Lower lobe of right lung (tissue), 2 donors: Measurements from ENCODE around the gene RNLS. TPM values are rescaled to one million over a fixed set of nuclear protein-coding genes. Genes with fewer than 3 reads are reported as not detected.

Experiments
- ATAC-seq, 2 donors: fragments of 200-7000 bp; cut with Tn5 transposase; one replicate each; pipeline ENCODE4 v1.9.1; 2020 to 2022; ENCODE audit warnings: mild to moderate bottlenecking in 2 of 2, moderate library complexity in 2 of 2
- DNase-seq: peaks from one replicate; pipeline ENCODE4 v3.0.0-alpha.2; 2020
- H3K27ac ChIP-seq: fragments of 200-600 bp; one replicate; pipeline ENCODE4 v1.8.0; 2022
- H3K27me3 ChIP-seq: fragments of 200-600 bp; one replicate; pipeline ENCODE4 v1.8.0; 2022; ENCODE audit warnings: low read depth
- H3K36me3 ChIP-seq: fragments of 200-600 bp; one replicate; pipeline ENCODE4 v1.8.0; 2022; ENCODE audit warnings: mild to moderate bottlenecking
- H3K4me1 ChIP-seq: fragments of 200-600 bp; one replicate; pipeline ENCODE4 v1.8.0; 2022
- H3K4me3 ChIP-seq: fragments of 200-600 bp; one replicate; pipeline ENCODE4 v1.8.0; 2022; ENCODE audit warnings: mild to moderate bottlenecking
- H3K9me3 ChIP-seq: fragments of 200-600 bp; one replicate; pipeline ENCODE4 v1.8.0; 2022
- CTCF ChIP-seq: fragments of 200-600 bp; IDR thresholded peaks from one replicate; pipeline ENCODE4 v1.8.0; 2022; ENCODE audit warnings: antibody characterized with exemption, mild to moderate bottlenecking
- intact Hi-C: fragments of 100-400 bp; cut with DNase I; formaldehyde crosslinking; loops from one replicate; pipeline ENCODE4 v1.11.0; 2022
- total RNA-seq: library from RNA; stranded (reverse); fragmentation: NEBNext Ultra II Directional; extraction: Animal tissue kit (Norgen Biotek cat#: 25700); gene quantifications from one replicate; pipeline ENCODE4 v1.2.1, GENCODE V29; 2021
- donor health status: DM: no; HTN: yes; CAD: no; lungs with severe emphysema.

RNLS gene
- total RNA-seq, 1 donor from 2014 or later, result 9.6 TPM

GRCh38 chr10:88291289-88292184 lies 291.6 kb downstream of the RNLS start:
- no peak for TF ChIP-seq CTCF
- H3K27me3 ChIP-seq, result no peaks in the 10 kb centered on the region

GRCh38 chr10:88289342-88289741 lies 293.8 kb downstream of the RNLS start:
- no peak for TF ChIP-seq CTCF
- intact Hi-C loops, result no loop called here
- Histone ChIP-seq H3K36me3 (no peaks in the 10 kb centered on the region), H3K4me3 (no peak overlapping the region), H3K27ac (no peak overlapping the region), H3K4me1 (no peaks in the 10 kb centered on the region), H3K27me3 (no peaks in the 10 kb centered on the region), H3K9me3 (no peaks in the 10 kb centered on the region)
- ATAC-seq (no peak), DNase-seq (no peak)

More at GRCh38 chr10:88291289-88292184, 291.6 kb downstream of the RNLS start:
- ATAC-seq, result no peak
- H3K27ac ChIP-seq, result no peak overlapping the region
- H3K9me3 ChIP-seq, result no peaks in the 10 kb centered on the region
- no peak for DNase-seq
- no peaks in the 10 kb centered on the region for H3K36me3 ChIP-seq
- intact Hi-C loops, result no loop called here
- H3K4me1 ChIP-seq, result no peaks in the 10 kb centered on the region
- no peak overlapping the region for H3K4me3 ChIP-seq

- Histone ChIP-seq H3K4me3 (no peak overlapping the region), H3K36me3 (no peaks in the 10 kb centered on the region), H3K9me3 (no peaks in the 10 kb centered on the region), H3K27ac (no peak overlapping the region), H3K27me3 (no peaks in the 10 kb centered on the region), H3K4me1 (no peaks in the 10 kb centered on the region)
- TF ChIP-seq CTCF, result no peak
- DNase-seq (no peak), ATAC-seq (no peak)
- intact Hi-C loops, result no loop called here
Observed at GRCh38 chr10:88288320-88289059, 294.6 kb downstream of the RNLS start.

GRCh38 chr10:88286030-88286429 lies 297.1 kb downstream of the RNLS start:
- Histone ChIP-seq H3K36me3 (no peaks in the 10 kb centered on the region), H3K4me1 (no peaks in the 10 kb centered on the region), H3K27me3 (no peaks in the 10 kb centered on the region), H3K27ac (no peak overlapping the region), H3K9me3 (no peaks in the 10 kb centered on the region), H3K4me3 (no peak overlapping the region)
- ATAC-seq, result no peak
- DNase-seq, result no peak
- TF ChIP-seq CTCF, result no peak
- intact Hi-C loops, result no loop called here

- no peak overlapping the region for H3K4me3 ChIP-seq
- no peak for TF ChIP-seq CTCF
- H3K9me3 ChIP-seq, result no peaks in the 10 kb centered on the region
- no peaks in the 10 kb centered on the region for H3K36me3 ChIP-seq
- no peak for ATAC-seq
- H3K27me3 ChIP-seq, result no peaks in the 10 kb centered on the region
- peaks cover 7% of the 10 kb centered on the region for H3K4me1 ChIP-seq
- H3K27ac ChIP-seq, result no peak overlapping the region
- no peak for DNase-seq
- intact Hi-C loops, result no loop called here
Observed at GRCh38 chr10:88281592-88282347, 301.3 kb downstream of the RNLS start.
